NCI-H1694 treated with DMSO at 0.1 percent for 48 hours (cell line): ENCODE data around the gene UGT1A3.
"Not testable (repeated sequence)": the region's sequence is repeated elsewhere in the genome, so short reads cannot be mapped to it uniquely, and the experiment has no call there.

Experiments used
- DNase-seq: peaks from one replicate; lab custom pipeline; 2025; lab: John Stamatoyannopoulos, UW

UGT1A3 gene

DNA sequence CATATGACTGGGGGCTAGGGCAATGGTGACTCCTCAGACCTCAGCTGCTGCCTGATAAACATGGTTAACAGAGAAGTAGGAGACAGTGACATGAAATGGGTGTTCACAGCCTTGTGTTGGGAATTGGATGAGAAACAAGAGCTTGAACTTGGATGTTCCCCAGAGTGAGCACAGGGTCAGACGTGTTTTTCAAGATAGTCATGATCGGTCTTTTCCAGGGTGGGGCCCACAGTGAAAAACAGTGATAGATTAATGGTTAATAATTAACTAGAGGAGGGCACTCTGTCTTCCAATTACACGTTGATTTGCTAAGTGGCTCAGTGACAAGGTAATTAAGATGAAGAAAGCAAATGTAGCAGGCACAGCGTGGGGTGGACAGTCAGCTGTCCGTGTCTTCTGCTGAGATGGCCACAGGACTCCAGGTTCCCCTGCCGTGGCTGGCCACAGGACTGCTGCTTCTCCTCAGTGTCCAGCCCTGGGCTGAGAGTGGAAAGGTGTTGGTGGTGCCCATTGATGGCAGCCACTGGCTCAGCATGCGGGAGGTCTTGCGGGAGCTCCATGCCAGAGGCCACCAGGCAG, at the start of gene UGT1A3:
TSS of gene UGT1A3 (plus strand) at position 320 of the 579 bp plus-strand sequence. CDS start at position 405, 85 bp downstream.
- no peak for DNase-seq

DNA sequence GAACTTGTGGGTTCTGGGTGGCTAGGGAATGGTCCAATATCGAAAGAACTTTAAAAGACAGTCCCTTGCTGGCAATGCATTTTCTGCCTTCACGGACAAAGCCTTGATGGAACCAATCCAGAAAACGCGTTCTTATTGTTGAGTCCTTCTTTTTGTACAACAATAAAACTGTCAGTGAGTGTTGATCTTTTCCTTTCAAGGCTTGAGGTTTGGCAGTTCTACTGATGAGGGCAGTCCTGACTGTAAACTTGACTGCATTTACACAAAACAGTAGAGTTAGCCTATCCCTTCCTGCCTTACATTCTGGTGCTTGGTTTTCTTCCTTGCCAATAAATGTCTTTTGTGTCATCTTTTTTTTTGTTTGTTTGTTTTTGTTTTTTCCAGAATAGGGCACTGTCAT, 49.6 kb upstream of the UGT1A3 start:
- DNase-seq: no peak

DNA sequence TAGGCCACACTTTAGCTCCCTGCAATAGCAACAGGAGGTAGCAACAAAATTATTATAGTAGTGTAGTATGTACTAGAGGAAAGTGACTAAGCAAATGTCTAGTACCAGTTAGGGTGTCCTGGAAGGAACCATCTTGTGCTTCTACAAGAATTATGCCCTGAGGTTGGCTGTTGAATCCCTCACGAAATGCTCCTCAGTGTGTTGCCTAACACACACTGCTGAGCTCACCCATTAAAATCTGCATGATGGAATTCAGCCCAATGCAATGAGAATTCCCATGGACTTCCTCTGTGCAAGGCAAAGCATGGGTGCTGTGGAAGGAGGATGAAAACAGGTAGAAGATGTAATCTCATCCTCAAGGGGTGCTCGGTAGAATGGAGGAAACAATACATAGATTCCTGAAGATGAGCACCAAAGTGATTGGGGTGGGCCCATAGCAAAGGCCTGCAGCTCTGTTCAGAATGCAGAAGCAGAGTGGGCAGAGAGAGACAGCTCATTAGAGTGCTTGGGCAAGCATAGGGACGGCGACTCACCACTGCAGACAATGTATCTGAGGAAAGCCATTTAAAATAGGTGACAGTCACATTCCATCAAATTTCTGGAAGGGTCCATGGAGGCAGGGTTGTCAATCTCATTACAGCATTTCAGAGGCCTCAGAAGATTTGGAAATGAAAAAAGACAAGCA, 48.3 kb upstream of the UGT1A3 start:
- DNase-seq: peak; percentile 17

DNA sequence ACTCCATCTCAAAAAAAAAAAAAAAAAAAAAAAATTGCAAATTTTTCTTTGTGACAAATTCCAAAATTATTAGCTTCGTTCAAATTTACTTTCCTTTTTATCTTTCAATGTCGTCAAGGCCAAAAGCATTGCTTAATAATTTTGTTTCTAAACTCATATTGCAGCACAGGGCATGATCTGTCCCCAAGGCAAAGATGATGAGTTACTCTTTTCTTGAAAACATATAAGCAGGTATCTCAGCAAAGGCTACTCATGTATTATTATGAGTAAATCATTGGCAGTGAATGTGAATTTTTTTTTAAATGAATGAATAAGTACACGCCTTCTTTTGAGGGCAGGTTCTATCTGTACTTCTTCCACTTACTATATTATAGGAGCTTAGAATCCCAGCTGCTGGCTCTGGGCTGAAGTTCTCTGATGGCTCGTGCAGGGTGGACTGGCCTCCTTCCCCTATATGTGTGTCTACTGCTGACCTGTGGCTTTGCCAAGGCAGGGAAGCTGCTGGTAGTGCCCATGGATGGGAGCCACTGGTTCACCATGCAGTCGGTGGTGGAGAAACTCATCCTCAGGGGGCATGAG, 47.2 kb upstream of the UGT1A3 start, which contains the start of gene UGT1A7:
TSS of gene UGT1A7 (plus strand) at position 381 of the 579 bp plus-strand sequence. CDS start at position 418, 37 bp downstream.
- DNase-seq: no peak

DNA sequence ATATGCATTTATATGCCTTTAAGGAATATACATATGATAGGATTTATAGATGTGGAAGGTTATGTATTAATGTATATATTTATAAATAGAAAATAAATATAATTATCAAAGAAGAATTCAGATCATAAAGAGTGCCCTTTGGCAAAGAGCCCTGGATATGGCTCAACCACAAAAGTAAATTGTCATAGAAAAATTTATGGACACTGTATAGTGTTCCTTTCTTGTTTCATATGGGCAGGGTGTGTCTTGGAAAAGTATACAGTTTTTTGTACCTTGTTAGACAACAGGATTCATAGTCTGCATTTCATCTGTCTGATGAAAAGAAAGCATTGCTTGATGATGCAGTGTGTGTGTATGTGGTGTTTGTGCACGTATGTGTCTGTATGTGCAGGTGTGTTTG, 44.2 kb upstream of the UGT1A3 start:
- DNase-seq: no peak

DNA sequence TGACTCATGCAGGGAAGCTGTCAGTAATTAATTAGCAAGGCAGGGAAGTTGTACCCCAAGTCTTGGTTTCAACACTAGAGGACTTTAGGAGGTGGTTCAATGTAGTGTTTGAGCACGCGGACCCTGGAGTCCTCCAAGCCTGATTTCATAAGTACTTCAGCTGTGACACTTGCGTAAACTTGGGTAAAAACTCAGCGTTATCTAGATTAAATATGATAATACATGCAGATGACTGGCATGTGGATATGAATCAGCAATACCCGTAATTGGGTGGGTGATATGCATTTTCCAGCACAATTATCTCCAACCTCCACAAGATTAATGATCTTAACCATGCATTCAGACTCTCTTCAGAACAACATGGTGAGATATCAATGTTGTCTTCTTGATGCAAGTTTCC, 41.9 kb upstream of the UGT1A3 start:
- DNase-seq: no peak

DNA sequence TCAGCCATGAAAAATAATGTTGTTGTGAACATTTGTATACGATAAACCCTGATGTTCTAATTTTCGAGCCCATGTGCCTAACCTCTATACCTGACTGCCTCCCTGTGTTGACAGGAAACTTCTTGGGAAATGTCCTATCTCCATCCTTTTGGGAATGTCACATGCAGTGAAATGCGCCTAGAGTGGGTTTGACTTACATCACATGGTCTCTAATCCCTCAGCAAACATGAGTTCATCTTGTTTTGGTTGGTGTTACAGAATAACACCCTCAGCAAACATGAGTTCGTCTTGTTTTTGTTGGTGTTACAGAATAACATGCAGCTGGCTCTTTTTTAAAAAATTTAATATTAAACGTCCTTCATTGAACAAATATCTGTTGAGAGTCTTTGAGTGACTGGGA, 40.5 kb upstream of the UGT1A3 start:
- no peak for DNase-seq

DNA sequence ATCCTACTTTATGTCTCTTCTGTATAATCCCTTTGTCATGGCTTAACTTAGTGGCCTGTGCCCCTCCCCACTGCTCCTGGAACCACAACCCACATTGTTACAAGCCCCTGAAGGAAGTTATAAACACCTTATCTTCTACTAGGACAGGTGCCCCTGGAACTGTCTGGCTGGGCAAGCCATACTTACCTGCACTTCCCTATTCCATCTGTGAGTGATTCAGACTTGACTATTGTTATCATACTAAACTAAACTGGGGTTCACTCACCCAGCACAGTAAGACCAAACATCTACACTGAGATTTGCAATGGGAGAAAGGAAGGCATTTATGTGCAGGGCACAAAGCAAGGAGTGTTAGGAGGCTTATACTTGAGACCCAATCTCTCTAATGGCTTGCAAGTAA, 39.8 kb upstream of the UGT1A3 start:
- no peak for DNase-seq

DNA sequence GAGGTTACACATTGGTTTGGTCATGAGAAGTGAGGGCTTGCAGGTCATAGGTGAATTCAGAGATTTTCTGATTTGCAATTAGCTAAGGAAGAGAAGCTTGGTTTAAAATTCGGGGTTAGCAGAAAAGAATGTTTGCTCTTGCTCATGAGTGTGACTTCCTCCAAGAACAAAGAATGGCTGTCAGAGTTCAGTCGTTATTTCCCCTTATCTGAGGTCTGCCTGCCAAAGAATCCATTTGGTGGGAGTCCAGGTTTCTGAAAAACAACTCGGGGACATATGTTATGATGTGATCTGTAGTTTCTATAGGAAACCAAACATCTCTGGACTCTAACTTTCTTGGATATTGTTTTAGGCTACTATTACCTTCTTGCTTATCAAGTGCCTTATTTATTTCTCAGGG, 39.3 kb upstream of the UGT1A3 start:
- DNase-seq: no peak

DNA sequence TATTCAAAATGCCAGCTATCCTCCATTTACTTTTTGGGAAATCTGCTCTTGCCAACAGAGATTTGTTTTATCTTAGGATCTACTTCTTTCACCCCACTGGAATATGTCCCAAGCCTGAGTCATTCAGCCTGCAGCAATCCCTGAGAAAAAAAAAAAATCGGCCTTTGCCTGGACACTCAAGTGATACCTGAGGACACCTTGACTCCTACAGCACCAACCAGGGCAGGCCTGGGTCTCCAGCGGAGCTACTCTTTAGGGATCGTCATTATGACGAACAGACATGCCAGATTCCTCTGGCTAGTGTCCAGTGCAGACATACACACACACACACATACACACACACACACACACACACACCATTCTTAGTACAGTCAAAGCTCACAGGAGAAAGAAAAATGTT, 38.4 kb upstream of the UGT1A3 start:
- no peak for DNase-seq

DNA sequence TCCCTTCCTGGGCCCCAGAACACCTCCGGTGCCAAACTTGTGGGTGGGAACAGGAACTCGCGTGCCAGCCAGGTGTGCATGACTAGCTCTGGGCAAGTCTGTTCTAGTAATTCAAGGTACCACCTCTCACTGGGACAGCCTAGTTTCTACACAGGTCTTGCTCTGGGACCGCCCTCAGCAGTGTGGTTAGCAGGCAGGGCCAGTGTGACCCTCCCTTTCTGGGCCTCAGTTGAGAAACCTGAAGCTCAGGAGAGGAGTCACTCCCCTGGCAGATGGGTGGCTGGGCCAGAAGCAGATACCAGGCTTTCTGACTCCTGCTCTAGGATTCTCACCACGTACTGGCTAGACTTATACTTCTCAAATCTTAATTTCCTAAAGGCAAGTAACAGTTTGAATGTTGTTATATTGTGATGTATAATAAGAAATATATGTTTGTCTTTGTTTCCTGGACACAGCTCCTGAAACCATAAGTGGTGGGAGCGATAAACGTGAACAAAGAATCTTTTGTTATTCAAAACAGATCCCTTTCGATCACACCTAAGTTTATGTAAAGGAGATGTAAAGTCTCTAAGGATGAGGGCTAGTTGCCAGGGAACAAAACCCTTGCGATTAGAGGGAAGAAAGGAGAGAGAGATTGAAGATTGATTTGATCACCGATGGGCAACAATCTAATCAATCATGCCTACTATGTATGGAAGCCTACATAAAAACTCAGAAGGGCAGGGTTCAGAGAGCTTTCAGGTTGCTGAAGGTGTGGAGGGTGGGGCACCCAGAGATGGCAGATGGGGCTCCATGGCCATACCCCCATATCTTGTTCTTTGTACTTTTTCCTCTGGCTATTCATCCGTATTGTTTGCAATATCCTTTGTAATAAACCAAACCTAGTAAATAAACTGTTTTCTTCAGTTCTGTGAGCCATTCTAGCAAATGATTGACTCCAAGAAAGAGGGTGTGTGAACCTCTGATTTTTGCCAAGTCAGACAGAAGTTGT, 37.1 kb upstream of the UGT1A3 start:
- DNase-seq: no peak

DNA sequence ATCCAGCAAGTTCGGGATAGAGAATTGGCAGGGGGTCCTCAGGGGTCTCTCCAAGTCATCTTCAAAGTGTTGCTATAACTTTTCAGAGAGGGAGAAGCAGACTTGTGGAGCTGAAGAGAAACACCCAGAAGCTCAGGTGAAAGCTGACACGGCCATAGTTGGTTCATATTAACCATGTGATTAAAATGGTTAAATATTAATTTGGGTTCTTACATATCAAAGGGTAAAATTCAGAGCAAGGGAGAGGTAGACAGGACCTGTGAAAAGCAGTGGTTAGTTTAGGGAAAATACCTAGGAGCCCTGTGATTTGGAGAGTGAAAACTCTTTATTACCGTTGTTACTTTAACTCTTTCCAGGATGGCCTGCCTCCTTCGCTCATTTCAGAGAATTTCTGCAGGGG, 36.2 kb upstream of the UGT1A3 start, which contains the start of gene UGT1A6:
TSS of gene UGT1A6 (plus strand) at position 243 of the 400 bp plus-strand sequence. CDS start at position 358, 115 bp downstream.
- DNase-seq: no peak

DNA sequence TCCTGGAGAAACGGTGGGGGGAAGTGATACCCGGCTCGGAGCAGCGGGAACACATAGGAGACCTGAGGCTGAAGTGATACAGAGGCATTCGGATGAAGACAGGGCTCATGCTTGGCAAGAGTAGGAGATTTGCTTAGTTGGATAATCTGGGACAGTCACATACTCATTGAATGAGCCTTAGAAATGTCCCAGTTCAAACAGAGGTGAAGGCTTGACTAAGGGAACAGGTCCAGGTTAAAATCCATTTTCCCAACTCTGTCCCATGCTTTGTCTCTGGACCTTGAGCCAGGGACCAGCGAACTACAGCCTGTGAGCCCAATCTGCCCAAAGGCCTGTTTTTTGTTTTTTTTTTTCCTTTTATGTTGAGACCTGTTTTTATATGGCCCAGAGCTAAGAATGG, 34.9 kb upstream of the UGT1A3 start:
- no peak for DNase-seq

DNA sequence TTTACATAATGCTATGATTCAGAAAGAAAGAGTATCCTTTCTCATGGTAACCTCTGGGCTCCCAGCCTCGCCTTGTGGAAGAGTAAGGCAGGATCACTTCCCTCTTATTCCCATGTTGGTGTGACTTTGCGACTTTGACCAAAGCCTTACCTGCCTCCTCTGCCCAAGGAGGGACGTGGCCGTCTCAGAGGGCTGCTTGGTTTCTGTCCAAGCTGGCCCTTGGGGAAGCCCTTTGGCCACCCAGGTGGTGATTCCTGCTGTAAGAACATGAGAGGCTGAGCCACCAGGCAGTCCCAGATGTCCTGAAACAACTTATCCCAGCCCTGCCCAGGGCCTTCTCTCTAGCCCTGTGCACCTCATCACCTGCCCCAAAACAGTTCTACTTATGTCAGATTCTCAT, 30.1 kb upstream of the UGT1A3 start:
- no peak for DNase-seq

DNA sequence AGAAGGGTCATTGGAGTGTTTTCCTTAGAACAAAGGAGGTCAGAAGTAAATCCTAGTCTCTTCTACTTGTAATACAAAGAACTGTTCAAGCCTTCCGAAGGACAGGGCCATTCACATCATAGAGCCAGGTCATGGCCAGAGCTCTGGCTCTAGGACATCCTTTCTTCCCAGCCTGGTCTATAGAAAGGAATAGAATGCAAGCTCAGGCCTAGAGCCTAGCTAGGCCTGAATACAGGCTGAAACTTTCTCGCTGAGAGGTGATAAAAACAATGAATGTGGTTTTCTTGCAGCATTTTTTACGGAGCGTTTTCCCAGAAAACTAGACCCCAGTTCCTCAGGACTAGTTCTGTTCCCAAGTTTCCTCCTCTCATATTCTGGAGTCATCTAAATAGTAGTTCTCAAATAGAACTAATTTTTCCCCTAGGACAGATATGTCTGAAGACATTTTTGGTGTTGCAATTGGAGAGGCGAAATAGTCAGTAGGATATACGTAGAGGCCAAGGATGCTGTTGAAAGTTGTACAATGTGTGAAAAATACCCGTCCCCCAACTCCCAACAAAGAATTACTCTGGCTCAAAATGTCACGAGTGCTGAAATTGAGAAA, 29.3 kb upstream of the UGT1A3 start:
- DNase-seq: no peak

DNA sequence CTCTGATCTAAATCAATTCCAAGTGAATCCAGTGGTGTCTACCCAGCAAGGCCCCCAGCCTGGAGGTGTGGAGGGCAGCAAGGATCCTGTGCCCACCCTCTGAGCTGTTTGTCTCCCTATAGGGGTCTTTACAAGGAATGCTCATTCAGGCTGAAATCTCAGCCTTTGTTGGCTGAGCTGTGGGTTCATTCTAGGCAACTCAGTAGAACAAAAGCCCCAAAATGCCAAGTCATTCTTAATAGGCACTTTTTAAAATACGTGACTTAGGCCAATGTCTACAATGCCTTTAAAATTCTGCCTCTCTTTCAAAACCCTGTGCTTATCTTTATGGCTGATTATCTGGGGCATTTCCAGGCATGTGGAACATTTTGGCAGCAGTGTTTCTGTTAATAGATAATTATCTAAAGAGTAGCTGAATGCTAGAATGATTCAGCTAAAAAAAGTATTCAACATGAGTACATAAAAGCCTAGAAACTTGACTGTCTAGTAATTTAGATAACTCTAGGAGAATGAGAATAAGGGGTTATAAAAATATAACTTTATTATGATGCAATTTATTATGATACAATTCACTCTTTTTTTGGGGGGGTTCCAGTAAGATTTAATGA, 28.7 kb upstream of the UGT1A3 start:
- no peak for DNase-seq

DNA sequence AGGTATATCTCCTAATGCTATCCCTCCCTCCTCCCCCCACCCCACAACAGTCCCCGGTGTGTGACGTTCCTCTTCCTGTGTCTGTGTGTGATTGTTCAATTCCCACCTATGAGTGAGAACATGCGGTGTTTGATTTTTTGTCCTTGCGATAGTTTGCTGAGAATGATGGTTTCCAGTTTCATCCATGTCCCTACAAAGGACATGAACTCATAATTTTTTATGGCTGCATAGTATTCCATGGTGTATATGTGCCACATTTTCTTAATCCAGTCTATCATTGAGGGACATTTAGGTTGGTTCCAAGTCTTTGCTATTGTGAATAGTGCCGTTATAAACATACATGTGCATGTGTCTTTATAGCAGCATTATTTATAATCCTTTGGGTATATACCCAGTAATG, 28.0 kb upstream of the UGT1A3 start:
- not testable (repeated sequence) for DNase-seq

DNA sequence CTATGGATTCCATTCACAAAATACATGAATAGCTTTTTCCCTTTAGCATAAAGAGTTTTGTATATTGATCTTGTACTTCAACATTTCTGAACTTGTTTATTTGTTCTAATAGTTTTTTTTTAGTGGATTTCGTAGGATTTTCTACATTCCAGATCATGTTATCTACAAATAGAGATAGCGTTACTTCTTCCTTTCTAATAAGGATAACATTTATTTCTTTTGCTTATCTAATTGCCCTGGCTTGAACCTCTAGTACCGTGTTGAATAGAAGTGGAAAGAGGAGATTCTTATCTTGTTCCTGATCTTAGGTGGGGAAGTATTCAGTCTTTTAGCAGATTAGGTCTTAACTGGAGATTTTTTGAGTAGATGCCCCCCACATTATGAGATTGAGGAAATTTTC, 26.6 kb upstream of the UGT1A3 start:
- no peak for DNase-seq

DNA sequence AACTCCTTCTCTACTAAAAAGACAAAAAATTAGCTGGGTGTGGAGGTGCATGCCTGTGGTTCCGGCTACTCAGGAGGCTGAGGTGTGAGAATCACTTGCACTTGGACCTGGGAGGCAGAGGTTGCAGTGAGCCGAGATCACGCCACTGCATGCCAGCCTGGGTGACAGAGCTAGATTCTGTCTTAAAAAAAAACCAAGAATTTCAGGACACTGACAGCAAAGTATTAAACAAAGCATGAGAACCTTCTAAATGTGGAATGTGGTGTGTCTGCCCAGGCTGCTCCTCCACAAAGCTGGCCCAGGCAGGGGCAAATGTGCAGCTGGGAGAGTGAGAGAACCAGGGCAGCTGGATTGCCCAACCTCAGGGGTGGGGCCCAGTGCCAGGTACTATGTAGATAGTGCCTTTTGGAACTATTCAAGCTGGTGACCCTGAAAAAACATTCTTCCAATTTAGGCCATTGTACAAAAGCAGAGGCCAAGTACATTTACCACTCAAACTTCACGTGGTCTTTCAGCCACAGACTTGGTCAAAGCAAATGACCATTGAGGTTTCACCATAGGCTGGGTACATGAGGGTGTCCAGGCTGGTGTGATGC, 22.8 kb upstream of the UGT1A3 start:
- no peak for DNase-seq

DNA sequence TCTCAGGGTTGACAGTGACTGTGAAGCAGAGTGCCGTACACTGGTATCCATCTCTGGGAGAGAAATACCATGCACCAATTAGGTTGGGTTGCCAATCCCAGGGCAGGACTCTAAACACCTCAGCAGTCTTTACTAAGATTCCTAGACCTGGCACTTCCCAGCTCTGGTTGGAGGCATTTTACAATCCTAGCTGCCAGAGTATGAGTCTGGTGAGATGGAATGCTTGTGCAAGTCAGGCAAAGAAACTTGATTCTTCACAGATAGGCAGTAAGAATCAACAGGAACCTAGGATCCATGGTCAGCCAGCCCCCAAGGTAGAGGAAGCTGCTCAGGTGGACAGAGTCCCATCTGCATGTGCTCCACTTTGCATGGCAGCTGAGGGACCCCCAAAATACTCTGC, 22.1 kb upstream of the UGT1A3 start:
- DNase-seq: no peak
